ENCODE measurements around the gene RPS27.
A peak's percentile ranks its signal among the peaks of the same experiment; 100 is the strongest.

RPS27 gene

DNA sequence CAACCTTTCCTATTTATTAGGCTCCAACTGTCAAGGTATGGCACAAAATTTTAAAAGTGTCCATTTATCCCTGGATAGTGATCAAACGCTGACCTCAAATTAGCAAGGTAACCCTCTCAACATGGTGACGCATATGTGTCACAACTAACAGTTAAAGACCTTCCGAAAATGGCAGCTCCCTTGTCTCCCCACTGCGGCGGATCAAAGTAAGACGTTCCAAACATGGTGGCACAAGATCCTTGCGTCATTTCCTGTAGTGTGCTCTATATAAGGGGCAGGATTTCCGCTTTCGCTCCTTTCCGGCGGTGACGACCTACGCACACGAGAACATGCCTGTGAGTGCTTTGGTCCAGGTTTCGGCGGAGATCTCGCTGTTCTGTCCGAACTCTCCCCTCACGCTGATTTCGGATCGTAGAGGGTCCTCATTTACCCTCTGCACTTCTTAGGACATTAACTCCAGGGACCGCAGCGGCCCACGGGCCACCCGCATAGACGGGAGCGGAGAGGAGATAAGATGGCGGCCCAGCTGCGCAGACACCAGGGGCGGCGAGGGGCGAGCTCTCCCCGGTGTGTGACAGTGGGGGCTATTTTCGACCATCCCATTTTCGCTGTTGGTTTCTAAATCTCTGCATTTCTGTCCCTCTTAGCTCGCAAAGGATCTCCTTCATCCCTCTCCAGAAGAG is at the start of gene RPS27:
RPS27 (plus strand) TSS at position 295 of the 683 bp plus-strand sequence; CDS start at position 330, 35 bp downstream.
- peak; percentile 92 for DNase-seq

DNA sequence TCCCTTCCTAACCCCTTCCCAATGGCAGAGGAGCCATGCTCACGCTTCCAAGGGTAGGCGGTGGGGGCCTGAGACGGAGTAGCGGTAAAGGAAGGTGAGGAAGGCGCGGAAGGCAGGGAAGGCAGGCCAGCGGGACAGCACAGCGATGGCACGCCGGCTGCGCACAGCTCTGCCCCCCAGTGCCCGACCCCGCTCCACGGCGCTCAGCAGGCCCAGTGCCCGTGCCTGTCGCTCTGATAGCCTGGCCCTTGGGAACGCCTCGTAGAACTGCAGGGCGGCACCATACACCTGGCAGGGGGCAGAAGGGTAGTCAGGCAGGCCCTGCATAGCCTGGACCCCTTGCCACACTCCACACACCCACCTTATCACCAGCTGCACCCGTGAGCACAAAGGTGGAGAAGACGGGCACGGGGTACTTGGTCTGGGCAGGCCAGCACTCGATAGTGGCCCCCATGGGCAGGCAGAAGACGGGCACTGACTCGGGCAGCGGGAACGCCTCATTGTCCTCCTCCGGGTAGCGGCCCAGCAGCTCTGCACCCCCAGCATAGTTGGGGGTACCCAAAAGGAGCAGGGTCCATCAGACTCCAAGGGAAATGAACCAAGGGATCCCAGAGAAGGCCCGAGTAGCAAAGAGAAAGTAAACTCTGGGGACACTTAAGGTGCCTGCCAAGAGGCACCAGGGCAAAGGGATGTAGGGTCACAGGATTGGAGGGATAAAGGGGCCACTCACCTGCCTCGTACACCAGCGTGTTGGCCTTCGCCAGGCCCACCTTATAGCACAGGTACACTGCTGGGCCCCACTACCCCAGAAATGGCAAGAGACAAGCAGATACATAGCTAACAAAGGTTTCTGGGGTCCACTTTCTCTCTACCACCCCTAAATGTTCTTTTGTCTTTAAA is 48.5 kb upstream of the RPS27 start:
- DNase-seq = no peak

DNA sequence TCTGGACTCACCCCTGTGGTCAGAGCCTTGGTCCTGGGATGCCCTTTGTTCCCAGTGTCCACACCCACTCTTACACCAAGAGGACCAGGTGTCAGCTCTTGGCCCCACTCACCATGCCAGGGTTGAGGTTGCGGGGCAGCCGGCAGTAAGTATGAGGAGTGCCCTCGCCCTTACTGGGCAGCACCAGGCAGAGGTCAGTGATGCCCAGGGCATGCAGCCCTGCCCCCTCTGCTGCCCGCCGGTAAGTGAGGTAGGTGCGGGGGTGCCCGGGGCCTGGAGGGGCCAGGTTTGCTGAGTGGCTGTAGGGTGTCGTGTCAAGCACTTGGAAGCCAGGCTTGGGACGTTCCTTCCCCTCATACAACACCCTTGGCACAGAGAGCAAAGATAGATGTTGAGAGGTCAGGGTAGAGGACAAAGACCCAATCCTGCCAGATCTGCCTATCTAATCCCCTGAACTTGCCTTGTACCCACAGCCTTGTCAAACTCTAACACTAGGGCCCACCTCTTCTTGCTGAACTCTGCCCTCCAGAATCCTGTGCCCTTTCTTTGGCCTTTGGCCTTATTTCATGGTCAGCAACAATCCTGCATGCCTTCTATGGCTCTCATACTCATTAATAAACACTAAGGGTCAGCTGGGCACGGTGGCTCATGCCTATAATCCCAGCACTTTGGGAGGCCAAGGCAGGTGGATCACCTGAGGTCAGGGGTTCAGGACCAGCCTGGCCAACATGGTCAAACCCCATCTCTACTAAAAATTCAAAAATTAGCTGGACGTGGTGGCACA is 47.6 kb upstream of the RPS27 start:
- DNase-seq = no peak

DNA sequence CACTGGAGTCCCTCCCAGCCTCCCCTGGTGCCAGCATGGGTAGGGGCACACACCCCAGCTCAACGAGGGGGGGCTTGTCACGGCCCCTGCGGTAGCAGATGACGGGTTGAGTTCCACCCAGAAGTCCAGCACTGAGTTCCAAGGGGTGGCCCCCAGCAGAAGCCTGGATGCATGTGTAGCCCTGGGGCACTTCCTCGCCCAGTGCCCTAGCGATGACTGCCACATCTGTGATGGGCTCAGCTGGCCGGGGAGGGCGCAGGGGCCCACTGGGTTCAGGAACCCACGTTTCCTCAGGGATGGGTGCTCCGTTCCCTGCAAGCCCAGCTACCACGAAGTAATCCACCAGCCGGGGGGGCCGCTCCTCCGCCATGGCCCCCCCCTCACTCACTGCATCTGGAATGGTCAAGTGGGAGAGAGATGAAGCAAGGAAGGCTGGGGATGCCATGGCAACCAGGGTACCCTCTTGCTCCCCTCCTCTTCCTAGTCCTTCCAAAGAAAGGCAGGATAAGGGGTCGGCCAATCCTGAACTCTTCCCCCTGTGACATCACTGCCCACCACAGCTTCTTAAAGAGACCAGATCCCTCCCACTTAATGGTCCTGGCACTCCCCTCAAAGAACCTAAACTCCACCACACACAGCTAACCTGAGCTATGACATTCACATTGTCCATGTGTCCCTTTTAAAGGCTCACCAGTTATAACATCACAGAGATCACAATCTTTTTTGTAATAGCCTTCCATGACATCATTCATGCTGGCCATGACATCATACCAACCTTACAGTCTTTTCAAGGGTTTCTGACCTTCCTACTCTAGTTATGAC is 46.3 kb upstream of the RPS27 start:
- no peak for DNase-seq

DNA sequence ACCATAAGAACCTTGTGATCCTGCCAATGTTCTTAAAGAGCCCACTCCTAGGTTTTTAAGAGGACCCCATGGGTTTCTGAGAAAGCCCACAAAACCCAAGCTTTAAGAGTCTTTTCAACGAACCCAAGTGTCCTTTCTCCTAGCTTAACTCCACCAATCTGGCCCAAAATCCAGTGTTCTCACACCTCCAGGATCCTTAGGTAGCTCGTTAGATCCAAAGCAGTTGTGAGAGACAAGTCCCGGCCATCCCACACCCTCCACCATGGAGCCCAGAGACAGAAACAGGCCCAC is 45.8 kb upstream of the RPS27 start:
- no peak for DNase-seq

DNA sequence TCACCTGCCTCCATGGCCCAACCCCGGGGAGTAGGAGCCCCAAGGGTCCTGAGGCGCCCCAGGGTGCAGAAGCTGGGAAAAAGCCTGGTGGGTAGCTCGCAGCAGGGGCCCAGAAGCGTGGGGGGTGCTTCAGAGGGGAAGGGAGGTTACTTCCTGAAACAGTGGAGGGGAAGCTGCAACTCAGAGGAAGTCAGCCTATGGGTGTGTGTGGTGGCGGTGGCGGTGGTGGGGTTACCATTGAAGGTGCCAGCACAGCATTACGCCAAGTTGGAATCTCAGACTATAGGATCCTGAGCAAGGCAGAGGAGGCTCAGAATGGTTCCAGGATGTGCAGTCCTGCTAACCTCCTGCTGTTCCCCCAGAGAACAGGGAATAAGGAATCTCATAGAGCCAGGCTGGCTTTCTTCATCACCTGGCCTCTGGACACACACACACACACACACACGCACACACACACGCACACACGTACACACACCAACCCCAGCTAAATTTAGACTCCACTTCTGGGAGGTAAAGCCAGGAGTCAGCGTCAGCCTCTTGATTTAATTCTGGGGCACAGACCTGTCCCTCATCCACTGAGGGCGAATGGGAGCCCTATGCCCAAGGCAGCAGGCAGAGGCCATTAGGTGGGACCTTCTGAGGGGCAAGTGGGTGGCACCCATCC is 45.3 kb upstream of the RPS27 start:
- DNase-seq = peak; percentile 76

DNA sequence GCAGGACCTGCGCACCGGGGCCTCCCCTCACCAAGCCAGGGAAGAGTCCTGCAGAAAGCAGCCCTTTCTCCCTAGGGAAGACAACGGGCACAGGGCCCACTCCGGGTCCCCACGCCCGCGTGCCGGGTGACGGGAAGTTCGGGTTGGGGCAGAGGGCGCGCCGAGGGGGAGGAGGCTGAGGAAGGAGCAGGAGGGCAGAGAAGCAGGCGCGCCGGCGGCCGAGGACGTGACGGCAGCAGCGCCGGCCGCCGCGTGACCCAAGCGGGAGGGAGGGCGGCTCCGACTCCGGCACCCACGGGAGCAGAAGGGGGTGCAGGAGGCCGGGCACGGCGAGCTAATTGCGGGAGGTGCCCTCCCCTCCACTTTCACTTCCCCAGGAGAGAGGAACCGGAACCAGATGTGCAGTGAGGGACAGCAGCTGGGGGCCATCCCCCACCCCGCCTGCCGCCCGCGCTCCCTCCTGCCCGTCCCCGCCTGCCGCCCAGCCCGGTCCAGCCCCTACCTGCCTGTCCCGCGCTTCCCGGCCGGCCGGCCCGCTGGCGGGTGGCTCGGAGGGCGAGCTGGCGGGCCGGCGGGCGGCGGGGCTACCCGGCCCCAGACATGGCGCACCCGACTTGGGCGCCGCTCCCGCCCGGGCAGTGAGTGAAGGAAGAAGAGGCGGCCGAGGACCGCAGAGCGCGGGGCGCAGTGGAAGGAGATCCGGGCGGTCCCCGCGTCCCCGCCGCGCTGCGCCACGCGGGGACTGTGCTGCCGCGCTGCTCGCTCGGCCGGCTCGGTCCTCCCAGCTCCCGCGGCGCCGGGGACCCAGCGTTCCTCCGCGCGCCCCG is 44.6 kb upstream of the RPS27 start:
- DNase-seq = peak; percentile 82

DNA sequence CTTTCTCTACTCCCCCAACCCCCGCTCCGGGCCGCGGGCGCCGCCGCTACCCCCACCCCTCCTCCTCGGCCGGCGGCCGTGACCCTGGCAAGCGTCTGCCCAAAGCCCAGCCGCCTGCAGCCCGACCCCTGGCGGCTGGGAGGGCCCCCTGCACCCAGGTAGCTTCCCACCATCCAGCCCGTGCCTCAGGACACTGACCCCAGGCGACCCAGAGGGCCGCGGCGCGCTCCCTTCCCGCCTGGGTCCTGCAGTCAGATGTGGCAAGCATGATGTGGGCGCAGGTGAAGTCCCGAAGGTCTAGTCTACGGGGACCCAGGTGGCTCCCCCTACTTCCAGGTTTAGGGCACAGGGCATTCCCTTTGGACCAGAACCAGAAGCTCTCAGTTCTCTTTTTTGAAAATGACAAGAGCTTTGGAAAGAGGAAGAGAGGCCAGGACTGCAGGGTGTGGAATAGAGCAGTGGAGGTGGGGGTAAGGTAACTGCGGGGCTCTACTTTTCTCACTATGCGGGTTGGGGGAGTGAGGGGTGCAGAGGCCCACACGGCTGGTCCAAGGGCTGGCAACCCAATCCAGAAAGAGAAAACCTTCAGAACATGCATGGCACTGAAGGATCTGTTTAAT is 43.8 kb upstream of the RPS27 start, which contains the start of gene DENND4B:
DENND4B (minus strand) TSS at position 97 of the 620 bp plus-strand sequence. CDS start 2,344 bp downstream, outside the sequence.
- peak; percentile 78 for DNase-seq

DNA sequence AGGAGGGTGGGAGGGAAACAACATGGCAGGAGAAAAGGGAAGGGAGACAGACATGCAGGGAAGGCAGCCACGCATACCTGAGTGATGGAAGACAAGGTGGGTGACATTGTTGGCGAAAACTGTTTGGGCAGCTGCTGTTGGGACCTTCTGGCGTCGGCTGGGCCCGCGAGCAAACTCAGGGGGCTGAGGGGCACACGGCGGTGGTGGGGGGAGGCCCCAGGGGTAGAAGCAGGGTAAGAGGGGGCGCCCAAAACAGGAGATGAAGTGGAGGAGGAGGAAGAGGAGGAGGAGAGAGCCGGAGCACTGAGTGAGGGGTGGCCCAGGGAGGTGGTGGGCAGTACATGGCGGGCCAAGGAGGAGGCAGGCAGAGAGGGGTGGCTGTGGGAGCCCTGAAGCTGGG is 39.4 kb upstream of the RPS27 start:
- DNase-seq = no peak

DNA sequence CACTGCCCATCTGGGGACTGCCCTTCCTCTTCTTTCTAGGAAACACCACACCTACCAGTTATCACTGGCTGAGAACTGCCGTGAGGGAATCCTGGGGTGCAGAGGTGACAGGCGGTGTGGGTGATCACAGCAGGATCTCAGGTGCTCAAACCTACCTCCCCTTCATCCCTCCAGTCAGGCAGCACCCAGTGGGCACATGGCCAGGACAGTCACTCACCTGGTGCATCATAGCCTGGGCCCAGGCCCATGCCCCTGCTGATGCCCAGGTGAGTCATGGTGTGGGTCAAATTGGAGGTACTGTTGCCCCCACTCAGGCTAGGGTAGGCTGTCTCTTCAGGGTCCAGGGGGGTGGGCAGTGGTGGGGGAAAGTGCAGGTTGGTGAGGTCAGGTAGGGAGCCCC is 38.8 kb upstream of the RPS27 start:
- DNase-seq = no peak

DNA sequence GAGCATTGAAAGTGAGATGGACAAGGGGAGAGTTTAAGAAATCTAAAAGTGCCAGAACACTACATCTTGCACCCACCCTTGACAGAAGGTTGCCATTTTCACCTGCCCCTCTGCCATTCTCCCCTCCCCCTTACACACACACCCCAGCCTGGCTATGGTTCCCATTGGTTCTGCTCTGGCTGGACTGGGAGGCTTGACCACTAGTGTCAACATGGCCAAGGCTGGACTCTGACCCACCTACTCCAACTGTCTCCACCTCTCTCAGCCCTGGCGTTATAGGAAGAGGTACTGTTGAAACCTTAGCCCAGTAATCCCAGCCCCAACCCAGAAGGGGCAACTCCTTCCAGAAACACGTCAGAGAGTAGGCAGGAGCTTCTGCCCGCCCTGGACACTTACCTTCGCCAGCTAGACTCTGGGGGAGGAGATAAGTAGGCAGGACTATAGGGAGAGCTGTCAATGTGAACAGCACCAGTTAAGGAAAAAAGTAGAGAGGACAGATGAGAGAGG is 36.6 kb upstream of the RPS27 start:
- no peak for DNase-seq

DNA sequence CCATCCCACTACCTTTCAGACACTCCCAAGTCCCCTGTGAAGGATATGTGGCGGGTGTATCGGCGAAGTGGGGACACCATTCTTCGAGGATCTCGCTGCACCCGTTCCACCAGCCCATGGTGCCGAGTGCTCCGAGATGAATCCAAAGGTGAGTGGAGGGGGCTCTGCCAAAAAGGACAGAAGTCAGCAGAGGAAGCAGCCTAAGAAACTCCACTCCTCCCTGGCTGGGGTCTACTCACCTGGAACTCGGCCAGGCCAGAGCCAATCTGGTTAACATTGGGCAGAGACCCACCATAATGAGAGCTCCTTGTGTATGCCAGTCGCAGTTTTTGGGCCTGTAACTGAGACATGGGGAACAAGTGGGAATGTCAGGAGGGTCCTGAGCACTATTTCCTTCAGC is 35.7 kb upstream of the RPS27 start:
- DNase-seq = no peak

DNA sequence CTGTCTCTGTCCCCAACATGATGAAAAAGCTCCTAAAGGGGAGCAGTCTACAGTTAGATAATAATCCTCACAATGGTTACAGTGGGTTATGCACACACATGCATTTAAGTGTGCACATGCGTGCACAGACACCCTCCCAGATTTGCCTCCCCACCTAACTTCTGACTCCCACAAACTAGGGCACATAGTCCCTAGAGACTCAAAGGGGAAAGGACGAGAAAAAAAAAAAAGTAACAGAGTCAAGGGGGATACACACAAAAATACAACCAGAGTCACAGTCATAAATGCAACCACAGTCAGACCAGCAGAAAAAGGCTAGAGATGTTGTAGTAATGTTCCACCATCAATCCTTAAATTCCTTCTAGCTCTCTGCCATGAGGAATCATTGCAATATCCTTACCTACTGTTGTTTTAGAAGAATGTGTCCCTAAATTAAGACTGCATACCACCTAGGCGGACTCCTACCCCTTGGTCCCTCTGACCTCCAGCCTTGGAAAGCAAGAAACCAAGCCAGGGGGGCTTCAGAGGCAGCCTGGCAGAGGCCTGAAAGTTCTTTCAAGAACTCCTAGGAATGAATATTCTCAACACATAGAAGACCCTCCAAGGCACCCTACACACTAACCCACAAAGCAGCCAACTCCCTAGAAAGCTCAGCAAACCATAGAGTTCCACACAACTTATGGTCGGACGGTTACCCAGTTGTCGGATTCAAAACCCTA is 33.4 kb upstream of the RPS27 start:
- DNase-seq = no peak

DNA sequence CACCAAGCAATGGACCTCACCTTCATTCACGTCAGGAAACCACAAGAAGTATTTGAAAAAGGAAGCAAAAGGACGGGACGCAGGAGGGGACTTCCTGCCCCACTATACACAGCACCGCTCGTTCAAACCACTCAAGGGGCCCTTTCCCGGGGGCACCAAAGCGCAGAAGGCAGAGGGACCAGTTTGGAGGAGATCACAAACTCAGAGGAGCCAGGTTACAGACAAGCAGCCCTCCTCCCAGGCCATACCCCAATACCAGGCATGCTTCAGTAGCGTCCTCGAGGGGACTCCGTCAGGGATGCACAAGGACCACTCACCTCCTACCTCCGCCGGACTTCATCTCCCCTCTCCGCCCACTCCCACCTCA is 32.8 kb upstream of the RPS27 start:
- no peak for DNase-seq

DNA sequence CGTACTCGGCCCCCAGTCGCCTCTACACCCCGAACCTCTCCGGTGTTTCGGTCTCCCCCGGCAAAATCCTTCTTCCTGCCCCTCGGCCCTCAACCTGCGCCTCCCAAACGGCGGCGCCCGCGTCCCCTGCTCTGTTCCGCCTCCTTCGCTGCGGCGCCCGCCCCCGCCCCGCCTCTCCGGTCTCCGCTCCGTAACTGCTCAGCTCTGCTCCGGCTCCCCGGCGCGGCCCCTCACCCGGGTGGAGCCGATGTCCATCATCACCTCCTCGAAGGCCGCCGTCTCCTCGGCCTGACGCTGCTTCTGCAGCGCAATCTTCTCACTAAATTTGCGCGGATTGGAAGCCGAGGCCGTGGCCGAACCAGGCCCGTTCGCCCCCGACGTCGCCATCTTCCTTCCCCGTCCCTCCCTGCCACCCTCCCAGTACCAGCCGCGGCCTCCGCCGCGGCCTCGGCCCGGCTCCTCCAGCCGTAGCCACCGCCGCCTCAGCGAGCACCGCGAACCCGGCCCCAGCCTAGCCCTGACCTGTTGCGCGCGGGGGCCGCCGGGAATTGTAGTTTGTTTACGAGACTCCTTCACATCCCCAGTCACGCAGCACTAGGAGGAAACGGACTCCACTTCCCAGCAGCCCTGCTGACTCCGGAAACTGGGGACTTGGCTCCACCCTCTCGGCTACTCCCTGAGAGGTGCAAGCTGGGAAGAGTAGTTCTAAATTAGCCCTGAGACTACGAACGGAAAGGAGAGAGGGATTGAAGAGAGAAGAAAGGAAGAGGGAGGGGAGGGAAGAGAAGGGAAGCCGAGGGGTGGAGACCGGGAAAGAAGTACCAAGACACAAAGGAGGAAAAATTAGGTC is 32.2 kb upstream of the RPS27 start, which contains the start of gene CRTC2:
CRTC2 (minus strand) TSS at position 502 of the 850 bp plus-strand sequence; CDS start at position 387, 115 bp downstream.
- peak; percentile 93 for DNase-seq

DNA sequence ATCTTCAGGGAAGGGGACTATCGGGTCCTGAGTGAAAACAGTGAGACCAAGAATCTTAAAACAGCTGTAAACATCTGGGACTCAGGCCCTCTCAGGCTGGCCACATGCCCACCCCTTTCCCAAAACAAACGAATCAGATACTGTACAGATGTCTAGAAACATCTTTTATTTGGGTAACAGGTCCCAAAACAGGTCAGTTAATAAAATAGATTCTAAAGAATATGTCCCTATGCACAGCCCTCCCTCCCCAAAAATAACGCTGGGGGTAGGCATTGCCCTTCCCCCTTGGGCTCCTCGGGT is 31.7 kb upstream of the RPS27 start:
- DNase-seq = no peak

DNA sequence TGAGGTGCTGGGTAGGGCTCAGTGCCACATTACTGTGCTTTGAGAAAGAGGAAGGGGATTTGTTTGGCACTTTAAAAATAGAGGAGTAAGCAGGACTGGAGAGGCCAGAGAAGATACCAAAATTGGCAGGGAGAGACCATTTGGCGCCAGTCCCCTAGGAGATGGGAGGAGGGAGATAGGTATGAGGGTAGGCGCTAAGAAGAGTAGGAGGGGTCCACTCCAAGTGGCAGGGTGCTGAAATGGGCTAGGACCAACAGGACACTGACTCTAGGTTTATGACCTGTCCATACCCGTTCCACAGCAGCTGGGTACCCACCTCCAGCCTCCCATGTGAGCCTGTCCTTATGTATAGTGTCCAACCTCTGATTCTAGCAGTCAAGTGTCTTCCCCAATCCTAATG is 31.1 kb upstream of the RPS27 start:
- DNase-seq = no peak

DNA sequence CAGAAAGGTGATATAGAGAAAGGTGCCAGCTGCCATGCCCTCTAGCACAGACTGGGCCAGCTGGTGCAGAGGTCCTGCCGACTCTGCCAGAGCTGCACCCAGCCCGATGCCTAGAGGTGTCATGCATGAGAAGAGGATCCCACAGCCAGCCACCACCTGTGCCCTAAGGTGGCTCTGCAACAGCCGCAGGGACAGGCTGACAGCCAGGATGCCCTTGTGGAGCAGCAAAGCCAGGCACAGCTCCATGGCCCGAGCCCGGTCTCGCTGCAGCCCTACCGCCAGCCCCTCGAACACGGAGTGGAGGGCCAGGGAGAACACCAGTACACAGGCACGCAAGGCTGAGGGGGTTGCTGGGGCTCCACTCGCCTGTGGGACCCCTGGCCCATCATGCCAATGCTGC is 30.4 kb upstream of the RPS27 start:
- DNase-seq = no peak

DNA sequence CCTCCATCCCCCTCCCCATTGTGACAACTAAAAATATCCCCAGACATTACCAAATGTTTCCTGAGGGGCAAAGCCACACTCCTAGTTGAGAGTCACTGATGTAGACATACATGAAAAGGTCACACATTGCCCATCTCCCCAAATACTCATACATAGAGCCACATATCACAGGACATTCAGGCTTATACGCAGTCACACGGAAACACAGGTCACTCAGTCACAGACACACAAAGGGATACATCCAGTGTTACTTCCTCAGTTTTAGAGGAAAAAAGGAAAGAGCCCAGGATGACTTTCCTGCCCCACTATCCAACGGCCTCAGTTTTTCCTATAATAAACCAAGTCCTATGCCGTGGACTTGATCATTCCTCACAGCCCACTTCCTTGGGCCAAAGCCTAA is 29.1 kb upstream of the RPS27 start:
- no peak for DNase-seq
